Measurements from ENCODE around the gene IFNL3.
"Not testable (repeated sequence)": the region's sequence is repeated elsewhere in the genome, so short reads cannot be mapped to it uniquely, and the experiment has no call there.

DNA sequence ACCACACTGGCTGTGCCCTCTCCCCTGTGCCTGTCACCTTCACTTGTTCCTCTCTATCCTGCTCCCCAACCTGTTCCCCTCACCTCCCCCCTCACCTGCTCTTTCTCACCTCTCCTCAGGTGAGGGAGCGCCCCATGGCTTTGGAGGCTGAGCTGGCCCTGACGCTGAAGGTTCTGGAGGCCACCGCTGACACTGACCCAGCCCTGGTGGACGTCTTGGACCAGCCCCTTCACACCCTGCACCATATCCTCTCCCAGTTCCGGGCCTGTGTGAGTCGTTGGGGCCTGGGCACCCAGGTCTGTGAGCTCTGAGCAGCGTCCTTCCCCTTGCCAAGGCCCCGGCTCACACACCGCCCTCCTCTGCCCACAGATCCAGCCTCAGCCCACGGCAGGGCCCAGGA lies 24.6 kb upstream of the IFNL3 start:
- TF ChIP-seq, protein P1, sequence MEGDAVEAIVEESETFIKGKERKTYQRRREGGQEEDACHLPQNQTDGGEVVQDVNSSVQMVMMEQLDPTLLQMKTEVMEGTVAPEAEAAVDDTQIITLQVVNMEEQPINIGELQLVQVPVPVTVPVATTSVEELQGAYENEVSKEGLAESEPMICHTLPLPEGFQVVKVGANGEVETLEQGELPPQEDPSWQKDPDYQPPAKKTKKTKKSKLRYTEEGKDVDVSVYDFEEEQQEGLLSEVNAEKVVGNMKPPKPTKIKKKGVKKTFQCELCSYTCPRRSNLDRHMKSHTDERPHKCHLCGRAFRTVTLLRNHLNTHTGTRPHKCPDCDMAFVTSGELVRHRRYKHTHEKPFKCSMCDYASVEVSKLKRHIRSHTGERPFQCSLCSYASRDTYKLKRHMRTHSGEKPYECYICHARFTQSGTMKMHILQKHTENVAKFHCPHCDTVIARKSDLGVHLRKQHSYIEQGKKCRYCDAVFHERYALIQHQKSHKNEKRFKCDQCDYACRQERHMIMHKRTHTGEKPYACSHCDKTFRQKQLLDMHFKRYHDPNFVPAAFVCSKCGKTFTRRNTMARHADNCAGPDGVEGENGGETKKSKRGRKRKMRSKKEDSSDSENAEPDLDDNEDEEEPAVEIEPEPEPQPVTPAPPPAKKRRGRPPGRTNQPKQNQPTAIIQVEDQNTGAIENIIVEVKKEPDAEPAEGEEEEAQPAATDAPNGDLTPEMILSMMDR (IDR thresholded peaks at IDR 0.05) = not testable (repeated sequence)
- TF ChIP-seq POLR2A (IDR thresholded peaks at IDR 0.05) = not testable (repeated sequence)
